HepG2 (cell line): ENCODE measurements around the gene KDM3A. TPM values are rescaled to one million over a fixed set of nuclear protein-coding genes. Genes with fewer than 3 reads are reported as not detected.

Experiments
- CSRNP1 ChIP-seq: sonication (generic); formaldehyde crosslinking; IDR thresholded peaks from 2 replicates; pipeline ENCODE4 v1.8.1; 2023; ENCODE audit warnings: mild to moderate bottlenecking, missing genetic modification reagents
- DMAP1 ChIP-seq: IDR thresholded peaks from 2 replicates; pipeline ENCODE4 v1.6.1; 2016
- ELF1 ChIP-seq: sonication (generic); formaldehyde crosslinking; IDR thresholded peaks from 2 replicates; pipeline ENCODE4 v1.4.0; 2020; ENCODE audit warnings: missing genetic modification reagents
- ELF4 ChIP-seq: sonication (generic); formaldehyde crosslinking; IDR thresholded peaks from 2 replicates; pipeline ENCODE4 v1.5.0; 2020; ENCODE audit warnings: missing genetic modification reagents, mild to moderate bottlenecking, moderate library complexity, borderline replicate concordance
- EZH2 ChIP-seq: conservative IDR thresholded peaks from 2 replicates; pipeline ENCODE4 v1.6.1; 2012; ENCODE audit warnings: mild to moderate bottlenecking, low read depth, low read length, moderate library complexity
- GATAD2A ChIP-seq: IDR thresholded peaks from 2 replicates; pipeline ENCODE4 v1.6.1; 2016
- HNRNPK ChIP-seq: fragments of 200-400 bp; formaldehyde crosslinking; IDR thresholded peaks from 2 replicates; pipeline ENCODE4 v1.6.1; 2018; ENCODE audit warnings: low read length, low read depth, moderate library complexity, mild to moderate bottlenecking; ENCODE audit not compliant: poor library complexity, severe bottlenecking
- MLLT10 ChIP-seq: sonication (generic); formaldehyde crosslinking; IDR thresholded peaks from 2 replicates; pipeline ENCODE4 v1.4.0; 2020; ENCODE audit warnings: missing genetic modification reagents
- MXI1 ChIP-seq: IDR thresholded peaks from 3 replicates; pipeline ENCODE4 v1.6.1; 2012; ENCODE audit warnings: low read depth, low read length, inconsistent platforms, borderline replicate concordance
- NCOA1 ChIP-seq: sonication (generic); formaldehyde crosslinking; IDR thresholded peaks from 2 replicates; pipeline ENCODE4 v1.9.0; 2021; ENCODE audit warnings: missing genetic modification reagents
- SRY ChIP-seq: sonication (generic); formaldehyde crosslinking; IDR thresholded peaks from 2 replicates; pipeline ENCODE4 v1.8.0; 2022; ENCODE audit warnings: mild to moderate bottlenecking, missing genetic modification reagents
- ZBTB42 ChIP-seq: sonication (generic); formaldehyde crosslinking; IDR thresholded peaks from 2 replicates; pipeline ENCODE4 v1.5.0; 2020; ENCODE audit warnings: mild to moderate bottlenecking, missing genetic modification reagents
- ZFP82 ChIP-seq: sonication (generic); formaldehyde crosslinking; IDR thresholded peaks from 2 replicates; pipeline ENCODE4 v1.5.1; 2020; ENCODE audit warnings: mild to moderate bottlenecking, missing genetic modification reagents, borderline replicate concordance
- ZIK1 ChIP-seq: sonication (generic); formaldehyde crosslinking; IDR thresholded peaks from 2 replicates; pipeline ENCODE4 v1.5.0; 2020; ENCODE audit warnings: mild to moderate bottlenecking, low read depth, missing genetic modification reagents, borderline replicate concordance
- ZNF329 ChIP-seq: sonication (generic); formaldehyde crosslinking; IDR thresholded peaks from 2 replicates; pipeline ENCODE4 v1.9.0; 2021; ENCODE audit warnings: low read depth, mild to moderate bottlenecking, missing genetic modification reagents
- ZNF431 ChIP-seq: sonication (generic); formaldehyde crosslinking; IDR thresholded peaks from 2 replicates; pipeline ENCODE4 v1.9.0; 2022; ENCODE audit warnings: missing genetic modification reagents, low read depth, mild to moderate bottlenecking, borderline replicate concordance
- ZNF496 ChIP-seq: sonication (generic); formaldehyde crosslinking; IDR thresholded peaks from 2 replicates; pipeline ENCODE4 v1.8.1; 2023; ENCODE audit warnings: mild to moderate bottlenecking, moderate library complexity, missing genetic modification reagents; ENCODE audit not compliant: insufficient replicate concordance
- ZNF546 ChIP-seq: sonication (generic); formaldehyde crosslinking; conservative IDR thresholded peaks from 2 replicates; pipeline ENCODE4 v1.8.1; 2023; ENCODE audit warnings: mild to moderate bottlenecking, missing genetic modification reagents
- polyA plus RNA-seq, 8 experiments: library from polyadenylated mRNA; depleted of rRNA in 3 of 8; stranded (reverse) in 7 of 8; unstranded in 1 of 8; fragments of >200 nt; fragmentation: Illumina TruSeq in 4 of 8; extraction: Trizol in 4 of 8; gene quantifications; 2 replicates each; pipeline versions ENCODE4 v1.2.1 to v1.2.3, GENCODE V29; 2011 to 2016; ENCODE audit warnings: low read depth in 4 of 8, missing spikeins in 1 of 8, mixed read lengths in 1 of 8; ENCODE audit not compliant: insufficient read depth in 1 of 8
- total RNA-seq, 5 experiments: library from RNA; depleted of rRNA; stranded (reverse); fragments of >200 nt; fragmentation: Illumina TruSeq; extraction: Trizol; gene quantifications; 2 replicates each; pipeline ENCODE4 v1.2.3, GENCODE V29; 2016; ENCODE audit warnings: low read depth in 1 of 5
- TF ChIP-seq, protein P1 (sequence below): sonication (generic); formaldehyde crosslinking; IDR thresholded peaks from 2 replicates; pipeline ENCODE4 v1.4.0; 2020; ENCODE audit warnings: low read depth, mild to moderate bottlenecking, missing genetic modification reagents
- TF ChIP-seq, protein P2 (sequence below): sonication (generic); formaldehyde crosslinking; conservative IDR thresholded peaks from 2 replicates; pipeline ENCODE4 v1.4.0; 2020; ENCODE audit warnings: mild to moderate bottlenecking, missing genetic modification reagents, moderate library complexity
- TF ChIP-seq, protein P3 (sequence below): sonication (generic); formaldehyde crosslinking; IDR thresholded peaks from 2 replicates; pipeline ENCODE4 v1.5.0; 2020; ENCODE audit warnings: missing genetic modification reagents

The KDM3A gene
- total and polyA plus RNA-seq, 2 of the 13 experiments (the other 11 are each of a cell fraction or from before 2014, with no cell fraction given) = 21.0 to 70.2 TPM

DNA sequence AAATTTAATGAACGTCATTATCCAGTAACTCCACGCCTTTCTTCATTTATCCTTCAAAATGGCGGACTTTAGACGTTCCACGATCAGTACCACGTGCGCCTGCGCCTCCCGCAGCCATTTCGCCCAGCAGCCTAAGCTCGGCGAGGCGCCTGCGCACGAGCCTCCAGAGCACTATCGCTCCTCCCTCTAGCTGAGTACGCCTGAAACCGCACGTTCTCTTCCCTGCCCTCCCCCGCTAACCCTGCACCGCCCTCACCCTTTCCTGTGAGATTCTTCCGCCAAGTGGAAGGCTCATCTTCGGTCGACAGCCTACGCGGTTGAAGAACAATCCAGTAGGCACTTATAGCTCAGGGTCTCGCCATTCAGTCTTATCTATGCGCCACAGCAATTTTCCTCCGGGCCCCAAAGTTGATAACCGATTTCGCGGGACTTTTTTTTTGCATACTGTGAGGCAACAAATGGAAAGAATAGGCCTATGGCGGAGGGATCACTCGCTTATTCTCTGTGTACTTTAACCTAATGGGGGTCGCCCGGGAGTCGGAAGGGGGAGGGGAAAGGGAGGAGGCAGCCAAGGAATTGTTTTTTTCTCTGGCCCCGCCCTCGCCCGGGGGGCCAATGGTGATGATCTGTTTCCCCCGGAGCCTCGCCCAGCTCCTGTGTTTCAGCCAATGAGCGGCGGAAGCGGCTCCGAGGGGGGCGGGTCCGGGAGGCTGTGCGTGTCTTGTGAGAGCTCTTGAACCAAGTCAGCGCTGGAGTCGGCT is at the start of gene KDM3A (continued):
- TF ChIP-seq, protein P1, sequence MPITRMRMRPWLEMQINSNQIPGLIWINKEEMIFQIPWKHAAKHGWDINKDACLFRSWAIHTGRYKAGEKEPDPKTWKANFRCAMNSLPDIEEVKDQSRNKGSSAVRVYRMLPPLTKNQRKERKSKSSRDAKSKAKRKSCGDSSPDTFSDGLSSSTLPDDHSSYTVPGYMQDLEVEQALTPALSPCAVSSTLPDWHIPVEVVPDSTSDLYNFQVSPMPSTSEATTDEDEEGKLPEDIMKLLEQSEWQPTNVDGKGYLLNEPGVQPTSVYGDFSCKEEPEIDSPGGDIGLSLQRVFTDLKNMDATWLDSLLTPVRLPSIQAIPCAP (CRISPR knock-in tag) = peak; percentile 90; the same call in 1 of the 2 replicates
- TF ChIP-seq CSRNP1 (CRISPR knock-in tag) = peak; percentile 99
- no peak for TF ChIP-seq MLLT10
- TF ChIP-seq ELF1 (CRISPR knock-in tag) = no peak
- peak; percentile 100 for TF ChIP-seq SRY
- no peak for TF ChIP-seq EZH2
- TF ChIP-seq ZBTB42 (CRISPR knock-in tag) = peak; percentile 98
- peak; percentile 87; the same call in 1 of the 3 replicates for TF ChIP-seq MXI1
- TF ChIP-seq ELF4 (CRISPR knock-in tag) = peak; percentile 93
- TF ChIP-seq ZNF329 (CRISPR knock-in tag) = peak; percentile 95
- peak; percentile 100 for TF ChIP-seq ZFP82 (CRISPR knock-in tag)
- TF ChIP-seq, protein P2, sequence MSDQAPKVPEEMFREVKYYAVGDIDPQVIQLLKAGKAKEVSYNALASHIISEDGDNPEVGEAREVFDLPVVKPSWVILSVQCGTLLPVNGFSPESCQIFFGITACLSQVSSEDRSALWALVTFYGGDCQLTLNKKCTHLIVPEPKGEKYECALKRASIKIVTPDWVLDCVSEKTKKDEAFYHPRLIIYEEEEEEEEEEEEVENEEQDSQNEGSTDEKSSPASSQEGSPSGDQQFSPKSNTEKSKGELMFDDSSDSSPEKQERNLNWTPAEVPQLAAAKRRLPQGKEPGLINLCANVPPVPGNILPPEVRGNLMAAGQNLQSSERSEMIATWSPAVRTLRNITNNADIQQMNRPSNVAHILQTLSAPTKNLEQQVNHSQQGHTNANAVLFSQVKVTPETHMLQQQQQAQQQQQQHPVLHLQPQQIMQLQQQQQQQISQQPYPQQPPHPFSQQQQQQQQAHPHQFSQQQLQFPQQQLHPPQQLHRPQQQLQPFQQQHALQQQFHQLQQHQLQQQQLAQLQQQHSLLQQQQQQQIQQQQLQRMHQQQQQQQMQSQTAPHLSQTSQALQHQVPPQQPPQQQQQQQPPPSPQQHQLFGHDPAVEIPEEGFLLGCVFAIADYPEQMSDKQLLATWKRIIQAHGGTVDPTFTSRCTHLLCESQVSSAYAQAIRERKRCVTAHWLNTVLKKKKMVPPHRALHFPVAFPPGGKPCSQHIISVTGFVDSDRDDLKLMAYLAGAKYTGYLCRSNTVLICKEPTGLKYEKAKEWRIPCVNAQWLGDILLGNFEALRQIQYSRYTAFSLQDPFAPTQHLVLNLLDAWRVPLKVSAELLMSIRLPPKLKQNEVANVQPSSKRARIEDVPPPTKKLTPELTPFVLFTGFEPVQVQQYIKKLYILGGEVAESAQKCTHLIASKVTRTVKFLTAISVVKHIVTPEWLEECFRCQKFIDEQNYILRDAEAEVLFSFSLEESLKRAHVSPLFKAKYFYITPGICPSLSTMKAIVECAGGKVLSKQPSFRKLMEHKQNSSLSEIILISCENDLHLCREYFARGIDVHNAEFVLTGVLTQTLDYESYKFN (CRISPR knock-in tag) = peak; percentile 90
- peak; percentile 99; the same call in 1 of the 2 replicates for TF ChIP-seq ZNF431 (CRISPR knock-in tag)
- peak; percentile 52 for TF ChIP-seq HNRNPK
- peak; percentile 95 for TF ChIP-seq NCOA1 (CRISPR knock-in tag)
- TF ChIP-seq, protein P3, sequence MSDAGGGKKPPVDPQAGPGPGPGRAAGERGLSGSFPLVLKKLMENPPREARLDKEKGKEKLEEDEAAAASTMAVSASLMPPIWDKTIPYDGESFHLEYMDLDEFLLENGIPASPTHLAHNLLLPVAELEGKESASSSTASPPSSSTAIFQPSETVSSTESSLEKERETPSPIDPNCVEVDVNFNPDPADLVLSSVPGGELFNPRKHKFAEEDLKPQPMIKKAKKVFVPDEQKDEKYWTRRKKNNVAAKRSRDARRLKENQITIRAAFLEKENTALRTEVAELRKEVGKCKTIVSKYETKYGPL (CRISPR knock-in tag) = peak; percentile 93; the same call in 1 of the 2 replicates
- peak; percentile 82 for TF ChIP-seq GATAD2A (CRISPR knock-in tag)
- peak; percentile 61 for TF ChIP-seq ZNF496
- peak; percentile 100 for TF ChIP-seq ZNF546 (CRISPR knock-in tag)
- peak; percentile 96 for TF ChIP-seq DMAP1
- peak; percentile 100 for TF ChIP-seq ZIK1 (CRISPR knock-in tag)
